GM23248 (cell line): Measurements from ENCODE around the gene AMZ2.

Source experiments
- EZH2 ChIP-seq: fragments of 200-600 bp; sonication (generic); IDR thresholded peaks from 2 replicates; pipeline ENCODE4 v1.6.1; 2018; ENCODE audit warnings: antibody characterized with exemption, mild to moderate bottlenecking; ENCODE audit not compliant: insufficient read depth, poor library complexity, severe bottlenecking
- EZH2phosphoT487 ChIP-seq: fragments of 200-600 bp; sonication (generic); IDR thresholded peaks from 2 replicates; pipeline ENCODE4 v1.6.1; 2018; ENCODE audit warnings: antibody characterized with exemption, moderate library complexity, mild to moderate bottlenecking, low read depth; ENCODE audit not compliant: insufficient read depth

- TF ChIP-seq EZH2 (no peak), EZH2phosphoT487 (no peak)
Observed at GRCh38 chr17:68231541-68231940, 16.3 kb upstream of the AMZ2 start.
